Measurements from ENCODE around the gene AIG1.

DNA sequence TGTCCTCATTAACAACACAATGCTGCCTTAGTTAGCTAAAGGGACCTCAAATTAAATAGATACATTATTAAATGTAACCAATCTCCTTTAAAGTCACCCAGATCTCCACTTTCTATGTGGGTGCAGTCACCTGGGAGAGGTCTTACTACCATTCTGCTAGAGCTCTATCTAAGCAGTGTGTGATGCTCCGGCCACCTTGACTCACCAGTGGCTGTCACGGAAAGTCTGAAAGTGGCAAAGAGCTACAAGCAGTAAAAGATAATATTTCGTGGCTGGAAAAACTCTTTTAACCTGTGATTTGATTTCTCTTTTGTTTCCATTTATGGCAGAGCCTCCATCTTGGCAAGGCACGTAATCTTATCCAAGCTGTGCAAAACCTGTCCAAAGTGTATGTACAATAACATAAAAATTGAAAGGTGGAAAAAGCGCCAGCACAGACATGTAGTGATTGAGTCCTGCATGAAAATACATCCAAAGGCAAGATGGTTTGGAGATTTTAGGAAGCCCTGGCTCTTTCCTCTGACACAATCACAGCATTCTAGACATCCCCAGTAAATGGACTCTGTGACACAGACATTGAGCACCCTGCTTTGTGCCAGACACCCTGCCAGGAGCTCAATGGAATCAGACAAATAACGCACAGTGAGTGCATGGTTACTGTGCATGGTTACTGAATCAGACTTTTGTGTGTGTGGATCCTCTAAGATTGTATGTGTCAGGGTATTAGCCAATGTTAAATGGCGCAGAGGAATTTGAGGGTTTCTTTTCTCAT is 273.2 kb downstream of the AIG1 start:
- no peak for TF ChIP-seq NFE2L1 (CRISPR knock-in tag; IDR thresholded peaks at IDR 0.05; ENCODE audit: borderline replicate concordance)
- no peak for TF ChIP-seq SETDB1 (CRISPR knock-in tag; IDR thresholded peaks at IDR 0.05; ENCODE audit: borderline replicate concordance)
- TF ChIP-seq, protein P1, sequence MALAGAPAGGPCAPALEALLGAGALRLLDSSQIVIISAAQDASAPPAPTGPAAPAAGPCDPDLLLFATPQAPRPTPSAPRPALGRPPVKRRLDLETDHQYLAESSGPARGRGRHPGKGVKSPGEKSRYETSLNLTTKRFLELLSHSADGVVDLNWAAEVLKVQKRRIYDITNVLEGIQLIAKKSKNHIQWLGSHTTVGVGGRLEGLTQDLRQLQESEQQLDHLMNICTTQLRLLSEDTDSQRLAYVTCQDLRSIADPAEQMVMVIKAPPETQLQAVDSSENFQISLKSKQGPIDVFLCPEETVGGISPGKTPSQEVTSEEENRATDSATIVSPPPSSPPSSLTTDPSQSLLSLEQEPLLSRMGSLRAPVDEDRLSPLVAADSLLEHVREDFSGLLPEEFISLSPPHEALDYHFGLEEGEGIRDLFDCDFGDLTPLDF (CRISPR knock-in tag; IDR thresholded peaks at IDR 0.05) = no peak
- no peak for TF ChIP-seq BRCA1 (CRISPR knock-in tag; IDR thresholded peaks at IDR 0.05)
- no peak for TF ChIP-seq CTCF (CRISPR knock-in tag; IDR thresholded peaks at IDR 0.05)
- no peak for TF ChIP-seq POLR2AphosphoS5 (IDR thresholded peaks at IDR 0.05; ENCODE audit: low read depth, low read length)
- no peak for TF ChIP-seq GLI4 (CRISPR knock-in tag; IDR thresholded peaks at IDR 0.05; ENCODE audit: borderline replicate concordance)
- TF ChIP-seq, protein P2, sequence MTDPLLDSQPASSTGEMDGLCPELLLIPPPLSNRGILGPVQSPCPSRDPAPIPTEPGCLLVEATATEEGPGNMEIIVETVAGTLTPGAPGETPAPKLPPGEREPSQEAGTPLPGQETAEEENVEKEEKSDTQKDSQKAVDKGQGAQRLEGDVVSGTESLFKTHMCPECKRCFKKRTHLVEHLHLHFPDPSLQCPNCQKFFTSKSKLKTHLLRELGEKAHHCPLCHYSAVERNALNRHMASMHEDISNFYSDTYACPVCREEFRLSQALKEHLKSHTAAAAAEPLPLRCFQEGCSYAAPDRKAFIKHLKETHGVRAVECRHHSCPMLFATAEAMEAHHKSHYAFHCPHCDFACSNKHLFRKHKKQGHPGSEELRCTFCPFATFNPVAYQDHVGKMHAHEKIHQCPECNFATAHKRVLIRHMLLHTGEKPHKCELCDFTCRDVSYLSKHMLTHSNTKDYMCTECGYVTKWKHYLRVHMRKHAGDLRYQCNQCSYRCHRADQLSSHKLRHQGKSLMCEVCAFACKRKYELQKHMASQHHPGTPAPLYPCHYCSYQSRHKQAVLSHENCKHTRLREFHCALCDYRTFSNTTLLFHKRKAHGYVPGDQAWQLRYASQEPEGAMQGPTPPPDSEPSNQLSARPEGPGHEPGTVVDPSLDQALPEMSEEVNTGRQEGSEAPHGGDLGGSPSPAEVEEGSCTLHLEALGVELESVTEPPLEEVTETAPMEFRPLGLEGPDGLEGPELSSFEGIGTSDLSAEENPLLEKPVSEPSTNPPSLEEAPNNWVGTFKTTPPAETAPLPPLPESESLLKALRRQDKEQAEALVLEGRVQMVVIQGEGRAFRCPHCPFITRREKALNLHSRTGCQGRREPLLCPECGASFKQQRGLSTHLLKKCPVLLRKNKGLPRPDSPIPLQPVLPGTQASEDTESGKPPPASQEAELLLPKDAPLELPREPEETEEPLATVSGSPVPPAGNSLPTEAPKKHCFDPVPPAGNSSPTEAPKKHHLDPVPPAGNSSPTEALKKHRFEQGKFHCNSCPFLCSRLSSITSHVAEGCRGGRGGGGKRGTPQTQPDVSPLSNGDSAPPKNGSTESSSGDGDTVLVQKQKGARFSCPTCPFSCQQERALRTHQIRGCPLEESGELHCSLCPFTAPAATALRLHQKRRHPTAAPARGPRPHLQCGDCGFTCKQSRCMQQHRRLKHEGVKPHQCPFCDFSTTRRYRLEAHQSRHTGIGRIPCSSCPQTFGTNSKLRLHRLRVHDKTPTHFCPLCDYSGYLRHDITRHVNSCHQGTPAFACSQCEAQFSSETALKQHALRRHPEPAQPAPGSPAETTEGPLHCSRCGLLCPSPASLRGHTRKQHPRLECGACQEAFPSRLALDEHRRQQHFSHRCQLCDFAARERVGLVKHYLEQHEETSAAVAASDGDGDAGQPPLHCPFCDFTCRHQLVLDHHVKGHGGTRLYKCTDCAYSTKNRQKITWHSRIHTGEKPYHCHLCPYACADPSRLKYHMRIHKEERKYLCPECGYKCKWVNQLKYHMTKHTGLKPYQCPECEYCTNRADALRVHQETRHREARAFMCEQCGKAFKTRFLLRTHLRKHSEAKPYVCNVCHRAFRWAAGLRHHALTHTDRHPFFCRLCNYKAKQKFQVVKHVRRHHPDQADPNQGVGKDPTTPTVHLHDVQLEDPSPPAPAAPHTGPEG (CRISPR knock-in tag; IDR thresholded peaks at IDR 0.05) = no peak
- no peak for TF ChIP-seq TFDP2 (CRISPR knock-in tag; IDR thresholded peaks at IDR 0.05)
- no peak for TF ChIP-seq HMG20A (CRISPR knock-in tag; IDR thresholded peaks at IDR 0.05; ENCODE audit: borderline replicate concordance)
- no peak for TF ChIP-seq SRSF9 (IDR thresholded peaks at IDR 0.05; ENCODE audit: borderline replicate concordance, insufficient read depth, low read depth, low read length, poor library complexity, severe bottlenecking)
- TF ChIP-seq KDM6A (CRISPR knock-in tag; IDR thresholded peaks at IDR 0.05; ENCODE audit: low read depth) = no peak
- TF ChIP-seq, protein P3, sequence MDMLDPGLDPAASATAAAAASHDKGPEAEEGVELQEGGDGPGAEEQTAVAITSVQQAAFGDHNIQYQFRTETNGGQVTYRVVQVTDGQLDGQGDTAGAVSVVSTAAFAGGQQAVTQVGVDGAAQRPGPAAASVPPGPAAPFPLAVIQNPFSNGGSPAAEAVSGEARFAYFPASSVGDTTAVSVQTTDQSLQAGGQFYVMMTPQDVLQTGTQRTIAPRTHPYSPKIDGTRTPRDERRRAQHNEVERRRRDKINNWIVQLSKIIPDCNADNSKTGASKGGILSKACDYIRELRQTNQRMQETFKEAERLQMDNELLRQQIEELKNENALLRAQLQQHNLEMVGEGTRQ (IDR thresholded peaks at IDR 0.05; ENCODE audit: low read depth, low read length) = no peak
- TF ChIP-seq, protein P3 (CRISPR knock-in tag; IDR thresholded peaks at IDR 0.05; ENCODE audit: borderline replicate concordance) = no peak
- no peak for TF ChIP-seq ZMAT3 (CRISPR knock-in tag; conservative IDR thresholded peaks at IDR 0.05)

Data from HepG2 (cell line).